Prostate gland (tissue), 2 donors: ENCODE results near the gene RPP21. TPM values are rescaled to one million over a fixed set of nuclear protein-coding genes. Genes with fewer than 3 reads are reported as not detected.

Experiments
- DNase-seq: peaks from one replicate; pipeline ENCODE4 v3.0.0-alpha.2; 2019; ENCODE audit warnings: low spot score
- H3K27ac ChIP-seq, 2 donors: fragments of 200-600 bp; sonication (generic); 2 replicates each; pipeline ENCODE4 v1.5.1; 2017 to 2019
- H3K27me3 ChIP-seq: fragments of 200-600 bp; sonication (generic); replicated peaks from 2 replicates; pipeline ENCODE4 v1.5.1; 2019; ENCODE audit not compliant: insufficient read depth
- H3K36me3 ChIP-seq, 2 donors: fragments of 200-600 bp; sonication (generic); 1 replicate in 1 of 2; 2 replicates in 1 of 2; pipeline versions ENCODE4 v1.5.1 to v1.8.1; 2017 to 2019
- H3K4me1 ChIP-seq: fragments of 200-600 bp; sonication (generic); replicated peaks from 2 replicates; pipeline ENCODE4 v1.5.1; 2019
- H3K4me3 ChIP-seq, 2 donors: fragments of 200-600 bp; sonication (generic); 2 replicates each; pipeline ENCODE4 v1.5.1; 2017 to 2019
- H3K9me3 ChIP-seq: fragments of 200-600 bp; sonication (generic); 2 replicates; pipeline ENCODE4 v1.5.1; 2017
- POLR2A ChIP-seq: fragments of 450-650 bp; IDR thresholded peaks from one replicate; pipeline ENCODE4 v1.6.1; 2016; ENCODE audit warnings: antibody characterized with exemption, mild to moderate bottlenecking
- POLR2AphosphoS5 ChIP-seq: sonication (generic); formaldehyde crosslinking; IDR thresholded peaks from one replicate; pipeline ENCODE4 v1.6.1; 2017; ENCODE audit warnings: antibody characterized with exemption
- WGBS: methylation state at CpG from one replicate; pipeline ENCODE4 v1.1.5; 2018; 5-methylcytosine and 5-hydroxymethylcytosine counted together
- intact Hi-C: fragments of 100-400 bp; cut with DNase I; formaldehyde crosslinking; loops from one replicate; pipeline ENCODE4 v1.14.2; 2022
- total RNA-seq, 2 donors: library from RNA; depleted of rRNA; stranded (reverse); fragments of >200 nt; gene quantifications; one replicate each; pipeline ENCODE4 v1.1.0, GENCODE V29; 2016
- TF ChIP-seq, protein P1 (sequence below), 4 experiments: fragments of 200-600 bp in 2 of 4; fragments of 450-650 bp in 2 of 4; sonication (generic) in 2 of 4; IDR thresholded peaks; 1 replicate in 3 of 4; 2 replicates in 1 of 4; pipeline ENCODE4 v1.5.1; 2016 to 2019; ENCODE audit warnings: antibody characterized with exemption in 4 of 4, mild to moderate bottlenecking in 2 of 4, moderate library complexity in 2 of 4

Gene RPP21
- total RNA-seq, 2 donors from 2014 or later: 86.7 to 121 TPM

DNA sequence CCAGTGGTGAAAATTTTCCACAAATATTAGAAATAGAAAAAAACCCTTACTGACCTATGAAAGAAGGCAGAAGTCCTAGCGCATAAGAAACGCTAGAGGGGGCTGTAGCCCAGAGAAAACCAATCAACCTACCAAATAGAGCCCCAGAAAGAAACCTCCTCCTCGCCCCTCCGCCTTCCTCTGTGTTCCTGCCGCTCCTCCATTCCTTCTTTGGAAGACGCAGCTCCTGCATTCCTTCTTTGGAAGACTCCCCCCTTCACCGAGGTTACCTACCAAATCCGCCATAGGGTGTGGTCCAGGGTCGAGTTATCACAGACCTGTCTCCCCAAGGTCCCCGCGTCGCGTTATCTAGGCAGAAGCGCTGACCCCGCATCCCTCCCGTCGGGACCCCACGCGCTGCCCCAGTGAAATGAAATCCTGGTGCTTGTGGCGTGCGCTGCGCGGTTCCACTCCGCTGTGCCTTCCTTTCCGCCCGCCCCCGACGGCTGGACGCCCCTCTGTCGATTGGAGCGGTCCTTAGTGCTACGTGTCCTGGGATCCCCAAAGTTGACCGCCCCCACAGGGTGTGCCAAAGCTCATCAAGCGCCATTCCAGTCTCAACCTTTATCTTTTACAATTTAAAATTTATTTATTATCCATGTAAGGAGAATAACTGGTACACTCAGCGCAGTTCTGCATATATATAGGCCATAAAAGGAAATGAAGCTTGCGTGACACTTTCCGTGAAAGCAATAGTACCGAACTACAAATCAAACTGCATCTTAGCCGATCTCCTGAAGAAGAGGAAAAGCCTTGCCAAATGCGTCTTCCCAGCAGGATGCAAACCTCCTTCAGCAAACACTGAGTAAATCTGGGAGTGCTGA, 13.0 kb downstream of the RPP21 start:
- H3K4me3 ChIP-seq: peak overlapping the region in 1 of 2 donors; percentile 15
- peaks cover 9% of the 10 kb centered on the region for H3K27me3 ChIP-seq

GRCh38 chr6:30359276-30359675, 14.3 kb downstream of the RPP21 start:
- intact Hi-C loops: loop anchor here (2.0 kb wide), 1 partner anchor 38 kb away; no protein-coding TSS in a partner anchor
- peaks cover 9% of the 10 kb centered on the region for H3K27me3 ChIP-seq
- no peak overlapping the region for H3K4me3 ChIP-seq
- H3K27ac ChIP-seq: no peak overlapping the region
- WGBS: 33% methylated on average over 5 of the region's 5 CpGs
- H3K4me1 ChIP-seq: no peaks in the 10 kb centered on the region
- H3K36me3 ChIP-seq: no peaks in the 10 kb centered on the region
- no peaks in the 10 kb centered on the region for H3K9me3 ChIP-seq
- TF ChIP-seq POLR2A: no peak
- TF ChIP-seq POLR2AphosphoS5: no peak
- TF ChIP-seq, protein P1, sequence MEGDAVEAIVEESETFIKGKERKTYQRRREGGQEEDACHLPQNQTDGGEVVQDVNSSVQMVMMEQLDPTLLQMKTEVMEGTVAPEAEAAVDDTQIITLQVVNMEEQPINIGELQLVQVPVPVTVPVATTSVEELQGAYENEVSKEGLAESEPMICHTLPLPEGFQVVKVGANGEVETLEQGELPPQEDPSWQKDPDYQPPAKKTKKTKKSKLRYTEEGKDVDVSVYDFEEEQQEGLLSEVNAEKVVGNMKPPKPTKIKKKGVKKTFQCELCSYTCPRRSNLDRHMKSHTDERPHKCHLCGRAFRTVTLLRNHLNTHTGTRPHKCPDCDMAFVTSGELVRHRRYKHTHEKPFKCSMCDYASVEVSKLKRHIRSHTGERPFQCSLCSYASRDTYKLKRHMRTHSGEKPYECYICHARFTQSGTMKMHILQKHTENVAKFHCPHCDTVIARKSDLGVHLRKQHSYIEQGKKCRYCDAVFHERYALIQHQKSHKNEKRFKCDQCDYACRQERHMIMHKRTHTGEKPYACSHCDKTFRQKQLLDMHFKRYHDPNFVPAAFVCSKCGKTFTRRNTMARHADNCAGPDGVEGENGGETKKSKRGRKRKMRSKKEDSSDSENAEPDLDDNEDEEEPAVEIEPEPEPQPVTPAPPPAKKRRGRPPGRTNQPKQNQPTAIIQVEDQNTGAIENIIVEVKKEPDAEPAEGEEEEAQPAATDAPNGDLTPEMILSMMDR (IDR thresholded peaks at IDR 0.05): no peak
- no peak for DNase-seq

More for the DNA sequence above, 13.0 kb downstream of the RPP21 start:
- intact Hi-C loops: loop anchor here (2.0 kb wide), 1 partner anchor 39 kb away; no protein-coding TSS in a partner anchor
- WGBS: 6% methylated on average over 40 of the region's 40 CpGs
- no peak overlapping the region for H3K27ac ChIP-seq
- peak; percentile 15 for DNase-seq
- no peaks in the 10 kb centered on the region for H3K36me3 ChIP-seq
- H3K9me3 ChIP-seq: no peaks in the 10 kb centered on the region
- TF ChIP-seq, protein P1 (IDR thresholded peaks at IDR 0.05): peak; percentile 10 to 49 (median 36)
- no peak for TF ChIP-seq POLR2A
- TF ChIP-seq POLR2AphosphoS5: no peak
- H3K4me1 ChIP-seq: no peaks in the 10 kb centered on the region

DNA sequence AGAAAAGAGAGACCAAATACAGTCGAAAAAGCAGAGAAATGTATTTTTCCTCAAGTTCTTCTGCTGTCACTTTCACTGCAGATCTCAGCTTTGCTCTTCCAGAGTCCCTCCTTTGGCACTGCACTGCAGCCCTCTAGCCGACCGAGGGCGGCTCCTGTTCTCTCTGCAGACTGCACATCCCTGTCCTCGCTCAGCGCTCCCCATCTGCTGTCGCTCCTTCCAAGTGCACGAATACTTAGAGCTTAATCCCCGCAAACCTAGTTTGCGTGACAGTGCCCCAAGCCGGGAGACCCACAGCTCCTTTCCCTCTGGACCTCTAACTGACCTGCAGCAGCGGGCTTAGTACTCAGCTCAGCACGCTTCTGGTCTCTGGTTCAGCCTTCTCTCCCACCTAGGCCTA, 15.2 kb downstream of the RPP21 start:
- WGBS: 37% methylated on average over 13 of the region's 13 CpGs
- Histone ChIP-seq H3K36me3 (no peaks in the 10 kb centered on the region), H3K27me3 (peaks cover 9% of the 10 kb centered on the region), H3K4me3 (no peak overlapping the region), H3K4me1 (no peaks in the 10 kb centered on the region), H3K27ac (no peak overlapping the region), H3K9me3 (no peaks in the 10 kb centered on the region)
- intact Hi-C loops: no loop called here
- TF ChIP-seq POLR2AphosphoS5 (no peak), POLR2A (no peak)
- TF ChIP-seq, protein P1 (IDR thresholded peaks at IDR 0.05): no peak
- no peak for DNase-seq

DNA sequence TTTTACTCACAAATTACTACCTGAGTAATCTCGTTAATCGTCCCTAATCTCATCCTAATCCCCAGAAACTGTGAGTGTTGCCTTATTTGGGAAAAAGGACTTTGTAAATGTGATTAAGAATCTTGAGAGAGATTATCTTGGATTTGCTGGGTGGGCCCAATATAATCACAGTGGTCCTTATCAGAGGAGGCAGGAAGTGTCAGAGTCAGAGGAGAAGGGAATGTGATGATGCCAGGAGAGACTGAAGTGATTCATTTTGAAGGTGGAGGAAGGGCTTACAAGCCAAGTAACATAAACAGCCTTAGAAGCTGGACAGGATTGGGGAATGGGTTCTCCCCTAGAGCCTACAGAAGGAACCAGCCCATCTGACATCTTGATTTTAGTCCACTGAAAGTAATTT, 16.7 kb downstream of the RPP21 start:
- WGBS: 90% methylated on average over 2 of the region's 2 CpGs
- intact Hi-C loops: no loop called here
- H3K36me3 ChIP-seq: no peaks in the 10 kb centered on the region
- TF ChIP-seq, protein P1 (IDR thresholded peaks at IDR 0.05): no peak
- TF ChIP-seq POLR2AphosphoS5 (no peak), POLR2A (no peak)
- H3K27ac ChIP-seq: no peak overlapping the region
- H3K27me3 ChIP-seq: peaks cover 9% of the 10 kb centered on the region
- DNase-seq: no peak
- no peak overlapping the region for H3K4me3 ChIP-seq
- H3K4me1 ChIP-seq: no peaks in the 10 kb centered on the region
- H3K9me3 ChIP-seq: no peaks in the 10 kb centered on the region

DNA sequence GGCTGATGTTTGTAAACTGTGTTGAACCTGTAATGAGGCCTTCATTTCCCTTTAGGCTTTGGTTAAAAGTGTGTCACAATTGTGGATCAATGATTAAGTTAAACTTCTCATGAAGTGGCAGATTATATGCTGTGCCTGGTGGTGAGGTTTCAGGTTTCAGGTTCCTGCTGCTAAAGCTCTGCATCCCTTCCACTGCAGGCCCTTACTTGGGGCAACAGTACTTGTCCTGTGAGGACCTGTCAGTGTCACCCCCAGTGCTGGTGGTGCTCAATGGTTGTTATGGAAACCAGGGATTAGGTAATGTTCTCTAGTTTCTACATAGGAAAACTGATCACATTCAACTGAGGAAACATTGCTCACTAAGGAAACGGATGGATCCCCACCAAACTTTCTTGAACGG, 18.5 kb downstream of the RPP21 start:
- Histone ChIP-seq H3K4me3 (no peak overlapping the region), H3K27me3 (peaks cover 2% of the 10 kb centered on the region), H3K9me3 (no peaks in the 10 kb centered on the region), H3K36me3 (no peaks in the 10 kb centered on the region), H3K27ac (no peak overlapping the region), H3K4me1 (no peaks in the 10 kb centered on the region)
- intact Hi-C loops: no loop called here
- TF ChIP-seq, protein P1 (IDR thresholded peaks at IDR 0.05): no peak
- no peak for TF ChIP-seq POLR2AphosphoS5
- TF ChIP-seq POLR2A: no peak
- DNase-seq: no peak
- 79% methylated on average over 2 of the region's 2 CpGs for WGBS
